Fibroblast of gingiva (primary cell): Measurements from ENCODE around the gene KRT17.

Experiments used
- DNase-seq: peaks from one replicate; pipeline ENCODE4 v3.0.0-alpha.2; 2011; ENCODE audit warnings: low read depth

Gene KRT17

DNA sequence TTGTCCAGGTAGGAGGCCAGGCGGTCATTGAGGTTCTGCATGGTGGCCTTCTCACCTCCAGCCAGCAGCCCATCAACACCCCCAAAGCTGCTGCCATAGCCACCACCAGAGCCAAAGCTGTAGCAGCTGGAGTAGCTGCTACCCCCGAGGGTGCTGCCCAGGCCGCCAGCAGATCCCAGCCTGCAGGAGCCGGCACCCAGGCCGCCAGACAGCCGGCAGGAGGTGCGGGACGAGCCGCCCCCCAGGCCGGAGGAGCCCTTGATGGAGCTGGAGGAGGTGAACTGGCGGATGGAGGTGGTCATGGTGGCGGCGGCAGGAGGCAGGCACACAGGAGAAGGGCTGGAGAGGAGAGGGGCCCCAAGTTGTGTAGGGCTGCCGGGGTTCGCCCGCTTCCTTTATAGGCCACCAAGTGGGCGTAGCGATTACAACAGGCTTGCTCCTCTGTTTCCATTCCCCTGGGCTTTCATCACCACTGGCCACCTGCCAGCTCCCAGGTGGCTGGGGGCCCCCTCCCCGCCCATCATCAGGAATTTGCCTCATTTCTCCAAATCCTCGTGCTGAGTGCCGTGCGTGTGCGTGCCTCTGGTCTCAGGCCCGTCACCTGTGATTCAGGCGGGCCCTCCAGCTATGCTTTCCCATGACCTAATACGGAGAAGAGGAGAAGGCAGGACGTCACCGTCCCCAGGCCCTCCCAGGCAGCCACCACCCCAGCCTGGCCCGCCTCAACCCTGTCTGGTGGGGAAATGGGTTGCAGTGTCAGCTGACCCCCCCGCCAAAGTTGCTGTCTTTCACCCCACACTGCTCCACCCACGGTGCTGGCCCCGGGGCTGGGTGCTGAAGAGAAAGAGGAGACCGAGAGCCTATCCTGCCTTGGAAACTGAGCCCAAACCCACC lies at the start of gene KRT17:
Gene KRT17 (minus strand): TSS at position 368 of the 894 bp plus-strand sequence. CDS start 66 bp downstream, at position 302.
- DNase-seq, result no peak

GRCh38 chr17:41672153-41672552 lies 47.8 kb upstream of the KRT17 start:
- no peak for DNase-seq

DNA sequence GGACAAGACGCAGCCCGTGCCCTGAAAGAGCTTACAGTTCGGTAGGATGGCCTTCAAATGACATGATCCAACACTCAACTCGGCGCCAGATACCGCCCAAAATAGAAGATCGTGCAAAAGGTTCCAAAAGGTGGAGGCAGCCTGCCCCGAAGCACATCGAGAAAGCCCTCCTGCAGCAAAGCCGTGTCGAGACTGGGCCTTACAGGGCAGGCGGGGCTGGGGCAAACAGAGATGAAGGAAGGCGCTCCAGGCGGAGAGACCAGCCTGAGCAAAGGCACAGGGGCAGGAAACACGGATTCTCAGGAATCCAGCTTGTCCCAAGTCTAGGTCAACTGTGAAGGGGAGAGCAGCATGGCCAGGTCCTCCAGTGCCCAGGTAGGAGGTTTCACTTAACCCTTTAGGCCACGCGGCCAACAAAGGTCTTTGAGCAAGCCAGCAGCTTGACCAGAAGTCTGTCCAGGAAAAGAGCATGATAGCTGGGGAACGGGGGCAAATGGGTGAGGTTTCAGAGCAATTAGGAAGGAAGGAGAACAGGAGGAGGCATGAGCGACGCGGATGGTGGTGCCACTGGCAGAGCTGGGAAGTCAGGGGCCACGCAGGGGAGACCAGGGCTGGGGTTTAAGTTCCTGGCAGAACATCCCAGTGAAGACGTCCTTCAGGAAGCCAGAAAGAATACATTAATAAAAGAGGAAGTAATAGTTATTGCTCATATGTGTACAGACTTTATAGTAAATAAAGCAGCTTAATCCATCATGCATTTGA lies 43.1 kb upstream of the KRT17 start:
- no peak for DNase-seq

- peak; percentile 55 for DNase-seq
These were observed 42.4 kb upstream of the KRT17 start for GRCh38 chr17:41666708-41667279.

- DNase-seq, result peak; percentile 32
These were observed 41.9 kb upstream of the KRT17 start for GRCh38 chr17:41666237-41666641.

DNA sequence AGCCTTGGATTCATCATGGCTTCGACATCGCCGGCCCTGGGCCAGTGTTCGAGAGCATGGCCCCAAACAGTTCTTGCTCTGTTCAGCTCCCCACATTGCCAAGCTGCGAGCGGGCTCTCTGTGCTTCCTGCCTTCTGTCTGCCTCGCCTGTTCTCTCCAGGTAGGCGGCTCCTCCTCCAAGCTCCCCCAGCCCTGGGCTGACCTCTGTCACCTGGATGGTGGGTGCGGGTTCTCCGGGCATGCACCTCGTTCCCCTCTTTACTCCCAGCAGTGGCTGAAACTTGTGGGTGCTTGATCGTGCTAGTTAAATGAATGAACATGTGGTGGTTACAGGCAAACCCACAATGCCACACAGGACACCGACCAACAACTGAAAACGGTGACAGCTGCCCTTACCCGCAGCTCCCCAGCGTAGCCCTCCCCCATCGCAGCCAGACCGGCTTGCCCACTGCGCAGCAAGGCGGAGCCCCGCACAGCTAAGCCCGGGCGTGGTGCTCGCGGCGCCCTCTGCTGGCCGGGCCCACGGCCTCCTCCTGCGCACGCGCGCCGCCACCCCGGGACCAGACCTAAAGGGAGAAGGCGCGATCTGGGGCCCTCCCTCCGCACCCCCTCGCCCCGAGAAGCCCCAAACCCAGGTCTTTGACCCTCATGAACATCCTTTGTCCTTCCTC lies 41.3 kb upstream of the KRT17 start:
- DNase-seq, result peak; percentile 75

- no peak for DNase-seq
These were observed 40.5 kb upstream of the KRT17 start for GRCh38 chr17:41664587-41665565.

- DNase-seq, result no peak
These were observed 39.7 kb upstream of the KRT17 start for GRCh38 chr17:41664172-41664457.

DNA sequence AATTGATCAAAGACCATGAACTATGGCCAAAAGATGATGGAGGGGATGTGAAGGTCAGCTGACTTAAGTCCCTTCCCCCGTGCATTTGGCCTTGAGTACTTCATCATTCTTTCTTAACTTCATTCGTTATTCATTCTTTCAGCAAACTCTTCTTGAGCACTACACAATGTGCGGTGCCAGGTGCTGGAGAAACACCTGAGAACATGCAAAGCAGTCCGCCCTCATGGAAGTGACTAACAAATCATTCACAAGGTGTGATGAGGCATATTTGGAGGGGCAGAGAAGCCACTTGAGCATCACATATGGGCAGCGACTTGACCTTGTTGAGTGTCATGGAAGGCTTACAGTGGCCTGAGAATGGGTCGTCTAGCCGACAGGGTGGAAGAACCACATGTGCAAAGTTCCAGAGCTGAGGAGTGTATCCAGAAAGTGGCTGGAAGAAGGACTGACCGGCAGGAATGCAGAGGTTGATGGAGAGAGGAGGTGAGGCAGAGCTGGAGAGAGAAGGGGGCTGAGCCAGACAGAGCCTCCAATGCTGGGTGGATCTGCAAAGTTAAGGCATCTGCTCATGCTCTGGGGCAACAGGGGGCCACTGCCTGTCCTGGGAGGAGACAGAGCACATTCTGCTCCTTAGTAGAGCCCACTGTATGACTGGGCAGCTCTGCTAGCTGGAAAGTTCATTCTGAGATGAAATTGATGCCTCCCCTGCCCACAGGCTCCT lies 39.2 kb upstream of the KRT17 start:
- DNase-seq, result no peak

GRCh38 chr17:41660221-41660711 lies 35.9 kb upstream of the KRT17 start:
- DNase-seq, result no peak

GRCh38 chr17:41659427-41660212 lies 35.2 kb upstream of the KRT17 start:
- DNase-seq, result no peak

- DNase-seq, result no peak
These were observed 34.5 kb upstream of the KRT17 start for GRCh38 chr17:41658846-41659245.

DNA sequence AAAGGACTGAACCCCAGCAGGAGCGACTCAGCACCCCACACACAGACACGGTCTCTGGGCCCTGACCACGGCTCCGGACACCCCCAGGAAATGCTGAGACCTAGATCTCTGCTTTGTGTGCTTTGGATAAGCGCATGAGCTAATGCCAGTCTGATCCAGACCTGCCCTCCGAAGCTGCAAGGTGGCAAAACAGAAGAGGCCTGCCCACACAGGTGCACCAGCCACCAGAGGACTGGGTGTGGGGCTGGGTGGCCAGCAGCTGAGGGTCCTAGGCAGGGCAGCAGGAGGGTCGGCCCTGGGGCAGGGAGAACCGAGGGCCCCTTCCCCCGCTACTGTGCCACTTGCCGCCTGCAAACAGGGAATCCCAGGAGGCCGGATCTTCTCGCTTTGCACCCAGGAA lies 33.6 kb upstream of the KRT17 start:
- no peak for DNase-seq

- no peak for DNase-seq
These were observed 32.9 kb upstream of the KRT17 start for GRCh38 chr17:41657176-41657754.

DNA sequence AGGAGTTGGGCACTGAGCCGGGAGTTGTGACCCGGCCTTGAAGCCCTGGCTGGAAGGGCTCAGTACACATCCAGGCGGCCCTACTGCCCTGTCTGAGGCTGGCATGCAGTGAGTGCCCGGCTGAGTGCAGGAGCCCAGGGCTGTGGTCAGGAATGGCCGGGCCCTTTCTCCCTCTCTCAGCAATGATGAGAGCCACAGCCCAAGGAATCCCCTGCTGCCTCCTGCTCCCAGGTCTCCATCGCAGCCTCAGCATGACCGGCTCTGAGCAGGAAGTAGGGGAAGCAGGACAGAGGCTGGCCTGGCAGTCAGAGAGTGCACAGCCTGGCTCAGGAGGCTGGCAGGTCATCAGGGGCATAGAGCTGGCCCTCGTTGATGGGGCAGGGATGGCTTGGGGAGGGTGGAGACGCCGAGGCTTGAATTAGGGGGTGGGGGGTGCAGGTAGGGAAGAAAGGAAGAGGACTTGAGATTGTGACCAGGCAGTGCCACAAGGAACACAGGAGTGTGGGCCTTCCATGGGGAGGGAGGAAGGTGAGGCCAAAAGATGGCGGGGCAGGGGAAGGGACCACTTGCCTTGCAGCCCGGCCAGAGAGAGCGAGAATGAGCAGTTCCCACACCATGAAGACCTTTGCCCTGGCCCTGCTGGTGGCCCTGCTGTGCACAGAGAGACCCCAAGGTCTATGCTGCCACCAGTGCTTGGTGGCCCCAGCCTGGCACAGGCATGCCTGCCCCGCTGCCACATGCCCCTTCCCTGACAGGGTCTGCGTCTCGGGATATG lies 32.1 kb upstream of the KRT17 start:
- DNase-seq, result no peak

DNA sequence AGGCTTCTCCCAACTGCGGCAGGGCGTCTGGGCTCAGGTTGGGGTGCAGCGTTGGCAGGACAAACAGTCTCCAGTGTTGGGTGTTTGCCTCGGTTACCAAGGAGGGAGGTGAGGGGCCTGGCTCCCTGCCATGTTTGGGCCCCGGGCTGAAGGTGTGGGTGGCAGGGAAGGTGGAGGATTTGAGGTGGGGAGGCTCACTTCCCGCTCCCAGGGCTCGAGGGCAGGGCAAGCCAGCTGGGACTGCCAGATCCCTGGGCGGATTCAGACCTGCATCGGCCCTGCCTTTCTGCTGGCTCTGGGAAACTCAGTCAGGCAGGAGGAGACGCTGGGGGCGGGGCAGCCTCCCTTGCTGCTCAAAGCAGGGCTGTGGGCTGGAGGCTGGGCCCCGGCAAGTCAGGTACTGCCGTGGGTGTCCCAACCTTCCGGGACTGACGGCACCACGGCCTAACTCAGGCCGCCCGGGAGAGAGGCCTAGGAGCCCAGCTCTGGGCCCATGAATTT lies 31.3 kb upstream of the KRT17 start:
- DNase-seq, result no peak

DNA sequence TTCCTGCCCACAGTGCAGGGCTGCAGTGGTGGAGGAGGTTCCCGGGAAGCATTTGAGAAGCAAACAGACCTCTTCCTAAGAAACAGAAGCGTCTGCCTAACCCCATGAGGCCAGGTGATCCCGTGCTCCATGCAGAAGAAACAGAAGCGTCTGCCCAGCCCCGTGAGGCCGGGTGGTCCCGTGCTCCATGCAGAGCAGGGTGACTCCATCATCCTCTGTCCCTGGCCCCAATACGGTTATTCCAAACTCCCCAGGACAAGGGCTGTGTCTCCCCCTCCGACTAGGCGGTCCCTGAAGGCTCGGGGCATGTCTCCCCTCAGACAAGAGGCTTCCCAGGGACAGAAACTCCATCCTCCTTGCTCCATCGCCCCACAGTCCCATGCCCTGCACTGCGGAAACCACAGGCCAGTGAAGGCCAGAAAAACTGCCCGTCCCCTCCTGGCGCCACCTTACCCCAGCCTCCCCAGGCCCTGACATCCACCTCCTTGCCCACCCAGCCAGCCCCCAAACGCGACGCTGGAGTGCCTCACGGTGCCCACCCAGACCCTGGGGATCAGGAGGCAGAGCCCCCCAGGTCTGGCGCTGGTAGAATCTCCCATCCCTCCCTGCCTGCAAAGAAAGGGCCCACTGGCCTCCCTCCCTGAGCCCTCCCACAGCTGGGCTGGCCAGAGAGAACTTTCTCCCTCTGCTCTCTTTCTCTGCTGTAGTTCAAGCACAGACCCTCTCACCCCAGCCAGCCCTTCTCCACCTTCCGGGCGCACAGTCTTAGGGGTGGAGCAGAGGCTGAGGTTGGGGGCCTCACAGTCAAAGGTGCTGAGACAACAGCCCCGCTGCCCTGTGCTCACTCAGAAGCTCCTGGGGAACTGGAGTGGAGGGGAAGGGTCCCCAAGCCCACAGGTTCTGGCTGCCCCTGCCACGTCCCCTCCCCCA lies 30.6 kb upstream of the KRT17 start:
- no peak for DNase-seq
